Renal cortex interstitium (tissue), 11 donors: ENCODE measurements around the gene TMEM126A. TPM values are rescaled to one million over a fixed set of nuclear protein-coding genes. Genes with fewer than 3 reads are reported as not detected.
A peak's percentile ranks its signal among the peaks of the same experiment; 100 is the strongest.

Source experiments
- DNase-seq, 11 donors: peaks; one replicate each; pipeline ENCODE4 v3.0.0-alpha.2; 2013; ENCODE audit warnings: low read depth in 9 of 11, low spot score in 4 of 11; ENCODE audit errors: extremely low read depth in 1 of 11
- polyA plus RNA-seq, 3 donors: library from polyadenylated mRNA; unstranded; fragments of 120-200 nt; gene quantifications; one replicate each; pipeline ENCODE4 v1.2.1, GENCODE V29; 2013; ENCODE audit not compliant: insufficient read length in 3 of 3

The TMEM126A gene
- polyA plus RNA-seq, 3 donors: 31.3 to 39.3 (median 33.3) TPM

DNA sequence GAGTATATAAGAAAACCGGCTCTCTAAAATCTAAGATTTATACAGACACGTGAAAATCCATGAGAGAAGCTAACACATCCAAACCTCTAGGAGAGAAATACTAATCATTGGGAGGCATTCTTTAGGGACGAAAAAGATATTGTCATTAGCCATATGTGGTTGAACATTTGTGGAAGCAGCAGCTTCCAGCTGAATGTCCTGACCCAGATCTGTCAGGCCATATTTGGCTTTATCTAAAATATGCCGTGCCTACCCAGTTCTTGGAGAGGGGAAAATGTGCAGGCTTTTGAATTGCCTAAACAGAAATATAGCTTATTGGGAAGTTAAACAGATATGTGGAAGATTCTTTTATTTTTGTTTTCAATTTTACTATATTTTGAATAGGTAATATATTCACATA lies 31.8 kb downstream of the TMEM126A start:
- no peak for DNase-seq

DNA sequence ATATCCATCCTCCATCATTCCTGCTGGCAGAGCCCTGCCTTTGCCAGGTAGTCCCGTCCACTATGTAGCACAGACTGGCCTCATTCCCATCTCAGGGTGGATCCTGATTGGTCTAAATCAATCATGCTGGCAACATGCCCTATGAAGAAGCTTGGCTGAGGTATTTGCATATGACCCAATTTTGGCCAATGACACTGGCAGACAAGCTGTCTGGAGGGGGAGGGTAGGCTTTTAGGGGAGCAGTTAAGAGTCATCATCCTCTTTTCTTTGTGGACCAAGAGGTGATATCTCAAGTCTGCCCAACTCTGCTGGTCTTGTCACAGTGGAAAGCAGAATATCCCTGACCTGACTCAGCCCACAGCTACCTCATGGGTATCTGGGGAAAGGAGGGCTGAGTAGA lies 33.1 kb downstream of the TMEM126A start:
- DNase-seq: no peak

DNA sequence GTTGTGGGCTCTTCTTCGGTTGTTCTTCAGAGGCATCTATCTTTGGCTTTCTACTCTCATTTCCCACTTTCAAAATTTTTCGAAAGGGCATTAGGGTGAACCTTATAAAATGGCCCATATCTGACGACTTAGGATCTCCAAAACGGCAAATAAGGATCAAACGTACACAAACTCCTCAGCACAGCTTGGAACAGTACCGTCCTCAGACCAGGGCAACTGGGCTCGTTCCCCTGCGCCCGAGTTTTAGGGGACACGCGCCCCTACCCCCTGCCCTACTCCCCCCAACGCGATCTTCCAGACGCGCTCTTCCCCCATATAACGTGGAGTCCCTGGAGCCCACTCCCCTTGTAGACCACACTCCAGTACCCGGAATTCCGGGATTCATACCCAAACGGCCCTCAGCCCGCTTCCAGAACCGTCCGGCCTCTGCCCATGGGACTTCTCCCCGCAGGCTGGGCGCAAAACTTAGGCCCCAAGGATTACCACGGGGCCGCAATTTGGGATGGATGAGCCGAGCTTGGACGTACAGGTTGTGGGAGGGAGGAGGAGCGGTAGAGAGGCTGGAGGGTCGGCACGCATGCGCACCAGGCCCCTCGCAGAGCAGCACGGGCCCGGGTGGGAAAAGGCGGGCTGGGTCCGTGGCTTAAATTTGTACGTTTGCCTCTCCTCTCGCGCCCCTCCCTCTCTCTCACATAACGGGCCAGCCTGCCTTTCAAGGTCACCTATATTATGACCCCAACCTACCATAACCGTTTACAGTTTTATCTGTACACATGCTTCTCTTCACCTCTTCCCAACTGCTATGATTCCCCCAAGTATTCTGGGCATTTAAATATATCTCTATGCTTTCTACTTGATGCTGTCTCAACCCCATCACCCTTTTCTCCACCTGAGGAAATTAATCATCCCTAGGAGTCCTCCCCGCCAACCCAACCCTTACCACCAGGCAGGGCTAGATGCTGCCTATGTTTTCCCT lies 34.9 kb downstream of the TMEM126A start:
- DNase-seq: peak in 8 of 11 donors; percentile 58 to 75 (median 68)

DNA sequence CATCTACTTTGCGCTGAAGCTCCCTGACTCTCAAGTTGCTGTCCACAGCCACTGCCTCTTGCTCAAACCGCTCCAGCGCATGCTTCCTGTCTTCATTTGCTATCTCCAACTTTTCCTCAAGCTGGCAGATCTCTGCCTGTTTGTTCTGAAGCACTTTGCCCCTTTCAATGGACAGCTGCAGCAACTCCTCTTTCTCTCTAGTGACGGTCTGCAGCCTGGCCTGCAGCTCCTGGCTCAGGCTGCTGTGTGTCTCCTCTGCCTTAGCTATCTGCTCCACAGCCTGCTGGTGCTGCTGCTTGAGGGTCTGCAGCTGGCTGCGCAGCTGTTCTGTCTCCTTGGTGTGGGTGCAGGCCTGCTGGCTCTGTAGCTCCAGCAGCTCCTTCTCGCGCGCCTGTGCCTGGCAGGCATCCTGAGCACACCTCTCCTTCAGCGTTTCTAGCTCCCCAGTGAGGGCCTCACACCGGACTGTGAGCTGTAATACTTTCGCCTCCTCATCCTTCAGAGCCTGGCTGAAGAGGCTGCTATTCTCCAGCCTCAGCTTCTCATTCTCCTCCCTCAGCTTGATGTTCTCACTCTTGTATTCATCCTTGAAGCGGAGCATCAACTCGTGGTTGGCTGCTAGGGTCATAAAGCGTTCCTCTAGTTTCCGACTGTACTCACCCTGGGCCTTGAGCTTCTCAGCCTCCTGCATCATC lies 37.5 kb downstream of the TMEM126A start:
- DNase-seq: peak in 9 of 11 donors; percentile 52 to 82 (median 70)

DNA sequence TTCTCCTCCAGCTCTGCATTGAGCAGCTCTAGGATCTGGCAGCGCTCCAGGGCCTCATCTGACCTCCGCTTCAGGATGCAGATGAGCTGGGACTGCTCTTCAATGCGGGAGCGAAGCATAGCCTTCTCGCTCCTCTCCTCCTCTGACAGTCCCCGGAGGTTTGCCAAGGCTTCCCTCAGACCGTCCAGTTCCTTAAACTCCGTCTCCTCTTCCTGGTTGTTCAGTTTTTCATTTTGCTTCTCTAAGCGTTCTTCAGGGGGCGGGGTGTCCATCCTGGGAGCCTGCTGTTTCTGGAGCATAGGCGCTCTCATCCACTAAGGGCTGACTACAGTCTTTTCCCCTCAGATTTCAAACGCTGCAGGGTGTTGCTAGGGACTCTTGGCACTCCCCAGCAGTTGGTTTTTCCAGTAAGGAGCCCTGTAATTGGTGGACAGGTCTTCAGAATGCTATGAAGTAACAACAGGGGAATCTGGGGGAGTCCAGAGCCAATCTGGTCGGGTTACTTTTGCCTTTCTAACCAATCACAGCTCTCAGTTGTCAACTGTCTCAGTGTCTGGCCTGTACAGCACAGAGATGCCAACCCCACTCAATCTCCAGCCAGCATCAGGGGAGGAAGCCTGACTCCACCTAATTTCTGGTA lies 38.2 kb downstream of the TMEM126A start, which contains the start of gene CCDC89:
Gene CCDC89 (minus strand): TSS at position 376 of the 640 bp plus-strand sequence. CDS start 65 bp downstream, at position 311.
- DNase-seq: peak; percentile 65 to 94 (median 84)

DNA sequence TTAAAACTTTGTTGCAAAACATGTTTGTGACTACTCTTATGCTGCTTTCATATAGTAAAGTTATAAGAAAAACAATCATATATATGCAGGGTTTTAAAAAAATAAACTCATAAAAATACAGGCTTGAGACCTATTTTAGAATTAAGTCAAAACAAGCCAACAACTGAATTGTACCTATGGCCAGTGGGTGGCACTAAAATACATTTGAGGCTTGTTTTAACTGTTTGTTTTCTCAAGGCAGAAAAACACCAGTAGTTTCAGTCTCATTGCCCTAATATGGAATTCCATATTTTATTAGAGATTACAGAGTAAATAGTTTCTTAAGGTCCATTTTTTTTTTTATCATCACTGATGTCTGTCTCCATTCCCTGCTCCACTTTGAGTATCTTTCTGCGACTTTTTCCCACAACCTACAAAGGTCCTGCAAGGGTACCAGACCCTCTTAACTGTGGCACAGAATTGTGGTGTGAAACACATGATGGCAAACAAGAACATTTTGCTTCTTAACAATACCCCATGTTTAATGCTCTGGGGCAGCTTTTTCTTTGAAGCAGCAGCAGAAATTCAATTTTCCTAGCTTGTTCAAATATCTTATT lies 46.7 kb downstream of the TMEM126A start:
- DNase-seq: peak in 1 of 11 donors; percentile 37

DNA sequence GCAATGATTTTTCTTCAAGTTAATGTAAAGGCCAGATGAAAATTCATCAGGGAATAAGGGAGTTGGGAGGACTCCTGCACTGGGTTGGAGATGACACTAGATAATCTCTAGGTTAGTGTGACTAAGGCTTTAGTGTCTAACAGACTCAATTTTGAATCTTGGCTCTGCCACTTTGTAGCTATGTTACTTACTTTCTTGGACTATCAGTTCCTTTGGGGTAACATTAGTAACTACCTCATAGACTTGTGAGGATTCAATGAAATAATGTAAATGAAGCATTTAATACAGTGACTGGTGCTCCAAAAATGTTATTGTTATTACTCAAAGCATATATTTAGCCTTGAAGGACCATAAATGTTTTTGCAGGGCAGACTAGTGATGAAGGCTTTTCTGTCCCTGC lies 47.8 kb downstream of the TMEM126A start:
- DNase-seq: no peak

DNA sequence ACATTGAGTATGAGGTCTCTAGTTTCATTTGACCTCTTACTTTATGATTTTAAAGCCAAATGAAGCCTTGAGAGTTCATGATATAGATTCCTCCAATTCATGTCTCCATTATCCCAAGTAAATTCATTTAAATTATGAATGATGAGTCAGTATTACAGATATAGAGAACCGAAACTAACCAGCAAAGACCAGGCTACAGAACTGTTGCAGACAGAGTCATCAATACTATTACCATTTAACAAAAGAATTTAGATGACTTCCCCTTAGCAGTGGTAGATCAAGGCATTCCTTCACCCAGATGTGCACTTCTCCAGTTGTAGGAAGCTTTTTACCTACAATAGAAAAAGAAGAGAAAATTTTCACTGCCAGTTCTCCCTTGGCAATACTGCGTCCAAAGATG lies 50.0 kb downstream of the TMEM126A start:
- DNase-seq: no peak

DNA sequence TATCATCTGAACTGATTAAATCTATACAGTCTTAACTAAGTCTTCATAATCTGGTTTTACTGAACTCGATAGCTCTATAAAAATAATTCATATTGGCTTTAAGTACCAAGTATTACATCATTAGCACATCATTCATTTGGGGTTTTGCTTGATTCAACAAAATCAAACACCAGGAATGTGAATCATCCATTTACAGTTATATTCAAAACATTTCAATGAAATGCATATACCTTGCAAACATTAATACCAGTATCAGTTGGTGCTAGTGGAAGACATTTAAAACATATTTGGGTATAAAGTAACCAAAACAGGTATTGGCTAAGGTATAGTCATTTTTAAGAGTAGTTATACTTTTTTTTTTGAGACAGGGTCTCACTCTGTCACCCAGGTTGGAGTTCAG lies 50.4 kb downstream of the TMEM126A start:
- DNase-seq: no peak

DNA sequence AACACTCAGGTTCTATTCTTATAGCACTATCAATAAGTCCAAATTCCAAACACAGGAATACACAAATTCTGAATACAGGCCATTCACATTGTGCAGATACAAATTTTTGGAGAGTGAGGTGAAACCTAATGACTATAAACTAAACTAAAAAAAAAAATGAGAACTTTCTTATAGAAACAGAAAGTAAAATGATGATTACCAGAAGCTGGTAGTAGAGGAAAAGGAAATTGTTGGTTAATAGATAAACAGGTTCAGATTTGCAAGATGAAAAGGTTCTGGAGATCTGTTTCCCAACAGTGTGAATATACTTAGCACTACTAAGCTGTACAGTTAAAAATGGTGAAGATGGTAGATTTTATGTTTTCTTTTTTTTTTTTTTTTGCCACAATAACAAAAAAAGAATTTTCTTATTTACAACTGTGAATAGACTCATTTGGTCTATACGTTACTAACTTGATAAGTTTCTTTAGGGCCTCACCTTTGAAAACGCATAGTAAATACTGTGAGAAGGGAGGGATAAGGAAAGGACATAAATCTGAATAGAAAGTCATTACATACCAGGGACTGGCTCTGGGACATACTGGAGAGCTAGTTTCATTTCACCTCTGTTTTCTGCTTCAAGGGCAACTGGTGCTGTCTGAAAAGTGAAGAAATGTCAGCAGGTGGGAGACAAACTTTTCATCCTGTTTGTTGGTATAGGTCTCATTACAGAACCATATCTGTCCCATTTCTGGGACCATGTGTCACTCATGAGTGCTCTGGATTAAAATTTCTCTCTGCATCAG lies 52.4 kb downstream of the TMEM126A start:
- no peak for DNase-seq

DNA sequence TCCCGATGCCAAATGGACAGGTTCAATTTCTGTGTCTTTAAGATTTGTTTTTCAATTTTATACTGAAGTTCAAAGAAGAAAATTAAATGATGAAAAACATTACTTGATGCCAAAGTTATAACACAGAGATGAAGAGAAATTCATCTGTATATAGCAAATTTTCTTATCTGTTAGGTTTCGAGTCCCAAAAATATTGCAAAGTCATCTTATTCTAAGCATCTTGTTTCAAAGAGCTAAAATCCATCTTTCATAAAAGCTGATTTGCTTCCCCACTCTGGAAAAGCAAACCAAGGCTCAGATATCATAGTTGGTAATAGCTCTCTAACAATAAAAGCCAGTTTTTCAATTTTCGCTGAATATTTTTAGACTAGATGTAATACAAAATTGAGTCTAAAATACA lies 57.2 kb downstream of the TMEM126A start:
- no peak for DNase-seq

DNA sequence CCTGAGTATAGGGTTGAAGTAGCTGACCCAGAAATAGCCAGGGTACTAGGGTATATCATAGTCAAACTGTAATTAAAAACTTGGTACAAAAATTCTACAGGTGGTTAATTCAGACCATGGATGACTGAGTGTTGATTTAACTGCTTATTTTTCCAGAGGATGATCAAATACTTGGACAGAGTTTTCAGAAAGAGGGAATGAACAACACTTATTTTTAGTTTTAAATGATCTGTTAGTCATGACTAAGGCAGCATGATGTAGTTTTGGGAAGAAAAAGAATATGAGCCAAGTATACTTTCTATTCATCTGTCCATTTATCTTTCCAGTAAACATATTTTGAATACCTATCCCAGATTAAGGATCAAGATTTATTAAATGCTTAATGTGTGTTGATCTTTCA lies 58.0 kb downstream of the TMEM126A start:
- no peak for DNase-seq

Other genes with a start within 250 kb of the TMEM126A start
- 10 to 100 TPM in 2 of 3 donors, 1 to 10 TPM in 1; 9.9 to 11.8 (median 10.1) TPM for gene DLG2, start 20.6 kb upstream of the TMEM126A start, polyA plus RNA-seq
- 10 to 100 TPM; 53.8 to 63.3 (median 58.8) TPM for gene TMEM126B, start 19.4 kb upstream of the TMEM126A start, polyA plus RNA-seq
- gene CREBZF, start 17.2 kb downstream of the TMEM126A start, polyA plus RNA-seq: 100 to 1,000 TPM in 2 of 3 donors, 10 to 100 TPM in 1; 96.3 to 131 (median 120) TPM
- gene CCDC89, start 38.2 kb downstream of the TMEM126A start, polyA plus RNA-seq: 1 to 10 TPM; 2.4 to 4.1 (median 3.2) TPM
- 100 to 1,000 TPM in 1 of 3 donors, 10 to 100 TPM in 2; 66.2 to 103 (median 90.8) TPM for gene SYTL2, start 163.2 kb downstream of the TMEM126A start, polyA plus RNA-seq
- under 1 TPM in 2 of 3 donors, not detected in 1; 0.06 to 0.12 TPM for gene CCDC83, start 207.4 kb downstream of the TMEM126A start, polyA plus RNA-seq